Measurements from ENCODE around the gene PRAMEF13.
"Not testable (repeated sequence)": the region's sequence is repeated elsewhere in the genome, so short reads cannot be mapped to it uniquely, and the experiment has no call there.

DNA sequence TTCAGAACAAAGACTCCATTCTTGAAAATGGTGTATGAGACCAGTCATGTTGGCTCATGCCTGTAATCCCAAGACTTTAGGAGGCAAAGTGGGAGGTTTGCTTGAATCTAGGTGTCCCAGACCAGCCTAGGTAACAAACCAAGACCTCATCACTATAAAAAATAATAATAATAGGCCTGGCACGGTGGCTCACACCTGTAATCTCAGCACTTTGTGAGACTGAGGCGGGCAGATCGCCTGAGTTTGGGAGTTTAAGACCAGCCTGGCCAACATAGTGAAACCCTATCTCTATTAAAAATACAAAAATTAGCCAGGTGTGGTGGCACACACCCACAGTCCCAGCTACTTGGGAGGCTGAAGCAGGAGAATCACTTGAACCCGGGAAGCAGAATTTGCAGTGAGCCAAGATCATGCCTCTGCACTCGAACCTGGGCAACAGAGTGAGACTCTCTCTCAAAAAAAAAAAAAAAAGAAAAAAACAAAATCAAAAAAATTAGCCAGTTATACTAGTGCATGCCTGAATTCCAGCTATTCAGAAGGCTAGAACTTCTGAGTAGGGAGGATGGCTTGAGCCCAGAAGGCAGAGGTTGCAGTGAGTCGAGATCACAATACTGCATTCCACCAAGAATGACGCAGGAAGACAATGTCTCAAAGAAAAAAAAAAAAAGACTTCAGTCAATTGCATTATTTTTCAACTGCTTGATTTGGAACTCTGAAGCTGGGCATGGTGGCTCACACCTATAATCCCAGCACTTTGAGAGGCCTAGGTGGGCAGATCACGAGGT, 26.3 kb upstream of the PRAMEF13 start:
- TF ChIP-seq POLR2AphosphoS5 (IDR thresholded peaks at IDR 0.05; ENCODE audit: low read depth, low read length); POLR2A (IDR thresholded peaks at IDR 0.05; ENCODE audit: low read depth, low read length); TAF1 (IDR thresholded peaks at IDR 0.05; ENCODE audit: borderline replicate concordance, low read depth, low read length): not testable (repeated sequence)

Data from GM12892 (cell line).